Stimulated activated naive CD8-positive, alpha-beta T cell treated with anti-CD3 and anti-CD28 coated beads, Interleukin-15, Interleukin-2, amounts not matched to agents 100 ng/mL and 50 ng/mL, for 24 hours (primary cell): Measurements from ENCODE around the gene SH3YL1.

Experiments
- H3K27ac Mint-ChIP-seq: one replicate; pipeline ENCODE4 v1.8.0; 2021; ENCODE audit warnings: mild to moderate bottlenecking, mixed read lengths
- H3K27me3 Mint-ChIP-seq: one replicate; pipeline ENCODE4 v1.8.0; 2021; ENCODE audit warnings: mixed read lengths
- H3K36me3 Mint-ChIP-seq: one replicate; pipeline ENCODE4 v1.8.0; 2021; ENCODE audit warnings: low read depth, mixed read lengths
- H3K4me1 Mint-ChIP-seq: one replicate; pipeline ENCODE4 v1.8.0; 2021; ENCODE audit warnings: low read depth, mixed read lengths
- H3K4me3 Mint-ChIP-seq: one replicate; pipeline ENCODE4 v1.8.0; 2021; ENCODE audit warnings: mild to moderate bottlenecking, mixed read lengths
- H3K9me3 Mint-ChIP-seq: one replicate; pipeline ENCODE4 v1.8.0; 2021; ENCODE audit warnings: mixed read lengths

The SH3YL1 gene

GRCh38 chr2:228518-229278, 35.1 kb downstream of the SH3YL1 start:
- Mint-ChIP-seq H3K36me3 (peaks cover 48% of the 10 kb centered on the region), H3K27ac (no peak overlapping the region), H3K4me1 (peaks cover 8% of the 10 kb centered on the region), H3K27me3 (no peaks in the 10 kb centered on the region), H3K9me3 (no peaks in the 10 kb centered on the region), H3K4me3 (no peak overlapping the region)

DNA sequence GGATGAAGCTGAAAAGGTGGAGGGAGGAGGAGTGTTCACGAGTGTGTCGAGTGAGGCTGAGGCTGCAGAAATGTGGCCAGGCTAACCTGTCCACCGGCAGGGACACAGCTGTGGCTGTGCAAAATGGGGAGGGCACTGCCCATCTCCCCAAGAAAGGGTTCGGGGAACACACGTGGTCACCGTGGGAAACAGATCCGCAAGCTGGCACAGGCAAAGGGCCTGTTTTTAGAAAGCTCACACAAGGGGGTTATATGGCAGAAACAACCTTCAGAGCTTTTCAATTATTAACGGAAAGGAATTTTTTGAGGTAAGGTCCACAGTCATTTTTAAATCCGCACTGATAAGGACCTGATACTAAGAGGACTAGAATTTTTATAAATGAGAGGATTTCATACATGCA, 35.7 kb downstream of the SH3YL1 start:
- Mint-ChIP-seq H3K9me3 (no peaks in the 10 kb centered on the region), H3K4me1 (peaks cover 8% of the 10 kb centered on the region), H3K27me3 (no peaks in the 10 kb centered on the region), H3K27ac (no peak overlapping the region), H3K36me3 (peaks cover 45% of the 10 kb centered on the region), H3K4me3 (no peak overlapping the region)

GRCh38 chr2:223971-224760, 39.7 kb downstream of the SH3YL1 start:
- Mint-ChIP-seq H3K27ac (no peak overlapping the region), H3K4me1 (peaks cover 8% of the 10 kb centered on the region), H3K9me3 (no peaks in the 10 kb centered on the region), H3K4me3 (no peak overlapping the region), H3K27me3 (no peaks in the 10 kb centered on the region), H3K36me3 (peaks cover 38% of the 10 kb centered on the region)

DNA sequence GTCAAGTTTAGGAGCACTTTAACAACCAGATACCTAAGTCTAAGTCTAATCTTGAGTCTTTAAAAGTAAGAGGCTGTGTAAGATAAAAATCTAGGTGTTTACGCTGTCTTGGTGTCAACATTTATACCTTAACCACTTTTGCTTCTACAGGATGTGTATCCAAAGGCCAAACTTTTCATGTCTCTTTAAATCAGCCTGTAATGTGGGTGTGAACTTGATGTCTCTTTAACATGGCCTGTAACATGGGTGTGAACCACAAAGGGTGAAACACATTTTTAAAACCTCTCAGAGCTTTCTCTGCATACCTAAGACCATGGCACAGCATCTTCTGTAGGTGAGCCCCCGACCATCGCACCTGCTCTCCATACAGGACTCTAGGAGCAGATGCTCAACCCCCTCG, 40.4 kb downstream of the SH3YL1 start:
- H3K27ac Mint-ChIP-seq, result no peak overlapping the region
- peaks cover 32% of the 10 kb centered on the region for H3K36me3 Mint-ChIP-seq
- no peaks in the 10 kb centered on the region for H3K9me3 Mint-ChIP-seq
- peaks cover 8% of the 10 kb centered on the region for H3K4me1 Mint-ChIP-seq
- H3K4me3 Mint-ChIP-seq, result no peak overlapping the region
- no peaks in the 10 kb centered on the region for H3K27me3 Mint-ChIP-seq

DNA sequence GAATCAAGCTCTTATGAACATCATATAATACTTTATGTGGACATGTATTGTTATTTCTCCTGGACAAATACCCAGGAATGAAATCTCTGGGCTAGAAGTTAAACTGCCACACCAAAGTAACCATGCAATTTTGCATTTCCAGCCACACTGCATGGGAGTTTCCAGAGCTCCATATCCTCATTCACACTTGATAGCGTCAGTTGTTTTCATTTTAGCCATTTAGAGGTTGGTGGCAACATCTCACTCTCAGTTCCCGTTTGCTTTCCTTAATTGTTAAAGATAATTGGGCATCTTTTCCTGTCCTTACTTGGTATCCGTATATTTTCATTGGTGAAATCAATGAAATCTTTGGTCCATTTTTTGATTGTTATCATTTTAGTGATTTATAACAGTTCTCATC, 47.8 kb downstream of the SH3YL1 start:
- Mint-ChIP-seq H3K36me3 (peaks cover 8% of the 10 kb centered on the region), H3K9me3 (no peaks in the 10 kb centered on the region), H3K27ac (no peak overlapping the region), H3K27me3 (peaks cover 9% of the 10 kb centered on the region), H3K4me1 (no peaks in the 10 kb centered on the region), H3K4me3 (no peak overlapping the region)

DNA sequence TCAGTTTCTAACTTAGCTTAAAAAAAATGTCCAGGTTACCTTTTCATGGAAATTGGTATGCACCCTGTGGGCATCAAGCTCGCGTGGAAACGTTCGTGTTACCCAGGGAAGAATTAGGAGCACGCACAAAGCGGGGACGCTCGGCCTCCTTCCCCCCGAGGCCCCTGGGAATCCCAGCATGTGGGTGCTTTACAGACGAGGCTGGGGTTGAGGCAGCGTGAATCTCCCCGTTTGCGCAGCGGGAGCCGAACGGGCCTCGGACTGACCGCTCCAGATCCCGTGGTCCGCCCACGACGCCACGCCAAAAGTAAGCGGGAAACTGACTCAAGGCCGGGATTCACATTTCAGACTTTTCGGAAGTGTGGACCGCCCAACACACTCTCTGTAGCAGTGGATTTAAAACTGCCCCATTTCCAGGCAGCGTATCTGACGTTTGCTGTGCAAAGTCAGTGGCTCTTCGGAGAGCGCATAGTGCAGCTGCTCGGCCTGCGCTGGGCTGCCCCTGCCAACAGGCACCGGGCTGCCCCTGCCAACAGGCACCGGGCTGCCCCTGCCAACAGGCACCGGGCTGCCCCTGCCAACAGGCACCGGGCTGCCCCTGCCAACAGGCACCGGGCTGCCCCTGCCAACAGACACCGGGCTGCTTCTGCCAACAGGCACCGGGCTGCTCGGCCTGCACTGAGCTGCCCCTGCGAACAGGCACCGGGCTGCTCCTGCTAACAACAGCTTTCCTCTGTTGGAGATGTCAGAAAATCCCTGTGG, 49.7 kb downstream of the SH3YL1 start:
- no peaks in the 10 kb centered on the region for H3K4me1 Mint-ChIP-seq
- peaks cover 8% of the 10 kb centered on the region for H3K36me3 Mint-ChIP-seq
- H3K27ac Mint-ChIP-seq, result no peak overlapping the region
- no peaks in the 10 kb centered on the region for H3K9me3 Mint-ChIP-seq
- H3K27me3 Mint-ChIP-seq, result peaks cover 9% of the 10 kb centered on the region
- no peak overlapping the region for H3K4me3 Mint-ChIP-seq

DNA sequence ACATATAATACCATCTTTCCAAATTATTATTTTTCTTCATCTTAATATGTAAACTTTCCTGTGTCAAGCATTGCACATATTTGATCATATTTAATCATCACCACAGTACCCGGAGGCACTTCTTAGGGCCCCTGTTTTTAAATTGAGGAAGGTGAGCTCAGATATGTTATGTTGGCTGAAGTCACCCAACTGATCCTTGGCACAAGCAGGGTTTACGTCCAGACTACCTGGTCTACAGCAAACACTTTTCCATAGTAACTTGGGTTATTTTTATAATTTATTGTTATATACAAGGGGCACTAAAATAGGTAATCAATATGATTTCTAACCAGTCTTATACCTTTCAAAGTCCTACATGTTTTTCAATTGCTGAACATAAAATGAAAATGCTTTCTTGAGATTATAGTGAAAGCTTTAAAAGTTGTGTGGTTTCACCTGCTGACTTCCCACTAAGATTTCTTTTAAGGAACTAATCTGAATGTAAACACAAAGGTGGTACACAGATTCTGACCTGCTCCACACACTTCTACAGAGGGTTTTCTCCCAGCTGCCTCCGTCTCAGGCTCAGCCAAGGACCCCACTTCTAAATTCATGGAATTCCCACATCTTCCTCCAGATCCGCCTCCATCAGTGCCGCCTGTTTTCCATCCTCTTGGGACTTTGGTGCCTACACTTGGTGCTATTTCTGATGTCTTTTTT, 52.2 kb downstream of the SH3YL1 start:
- Mint-ChIP-seq H3K36me3 (no peaks in the 10 kb centered on the region), H3K27me3 (peaks cover 9% of the 10 kb centered on the region), H3K4me1 (no peaks in the 10 kb centered on the region), H3K27ac (no peak overlapping the region), H3K9me3 (no peaks in the 10 kb centered on the region), H3K4me3 (no peak overlapping the region)

DNA sequence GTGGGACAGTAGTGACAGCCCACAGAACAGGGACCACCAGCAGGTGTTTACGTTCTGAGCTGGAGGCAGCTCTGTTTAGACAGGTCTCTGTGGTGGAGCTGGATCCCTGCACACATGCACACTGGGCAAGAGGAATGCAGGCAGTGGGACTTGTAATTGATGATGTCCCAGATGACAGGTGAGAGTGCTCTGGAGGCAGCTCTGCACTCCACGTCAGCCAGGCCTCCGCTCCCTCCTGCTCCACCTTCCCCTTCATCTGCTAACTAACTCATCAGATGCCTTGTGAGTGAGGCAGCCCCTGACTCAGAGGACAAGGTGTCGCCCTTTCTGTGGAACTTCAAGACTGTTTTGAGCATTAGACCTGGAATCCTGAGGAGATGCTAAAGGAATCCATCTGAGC, 53.2 kb downstream of the SH3YL1 start:
- Mint-ChIP-seq H3K36me3 (no peaks in the 10 kb centered on the region), H3K4me1 (no peaks in the 10 kb centered on the region), H3K27ac (no peak overlapping the region), H3K4me3 (no peak overlapping the region), H3K9me3 (no peaks in the 10 kb centered on the region), H3K27me3 (peaks cover 9% of the 10 kb centered on the region)

- Mint-ChIP-seq H3K27me3 (peaks cover 4% of the 10 kb centered on the region), H3K4me1 (no peaks in the 10 kb centered on the region)
Measured at GRCh38 chr2:209470-209869, 54.4 kb downstream of the SH3YL1 start.

GRCh38 chr2:208335-208734, 55.5 kb downstream of the SH3YL1 start:
- Mint-ChIP-seq H3K4me1 (no peaks in the 10 kb centered on the region), H3K4me3 (no peak overlapping the region), H3K36me3 (no peaks in the 10 kb centered on the region), H3K27me3 (peaks cover 4% of the 10 kb centered on the region), H3K9me3 (peaks cover 7% of the 10 kb centered on the region), H3K27ac (no peak overlapping the region)

More at GRCh38 chr2:209470-209869, 54.4 kb downstream of the SH3YL1 start:
- Mint-ChIP-seq H3K4me3 (no peak overlapping the region), H3K9me3 (peaks cover 3% of the 10 kb centered on the region), H3K27ac (no peak overlapping the region), H3K36me3 (no peaks in the 10 kb centered on the region)

GRCh38 chr2:203984-204383, 59.8 kb downstream of the SH3YL1 start:
- H3K27me3 Mint-ChIP-seq, result no peaks in the 10 kb centered on the region
- H3K27ac Mint-ChIP-seq, result no peak overlapping the region
- H3K36me3 Mint-ChIP-seq, result no peaks in the 10 kb centered on the region
- H3K4me1 Mint-ChIP-seq, result peaks cover 6% of the 10 kb centered on the region
- H3K4me3 Mint-ChIP-seq, result no peak overlapping the region
- H3K9me3 Mint-ChIP-seq, result peaks cover 7% of the 10 kb centered on the region

- no peaks in the 10 kb centered on the region for H3K27me3 Mint-ChIP-seq
- H3K27ac Mint-ChIP-seq, result no peak overlapping the region
- H3K36me3 Mint-ChIP-seq, result no peaks in the 10 kb centered on the region
- H3K4me1 Mint-ChIP-seq, result peaks cover 6% of the 10 kb centered on the region
- peaks cover 7% of the 10 kb centered on the region for H3K9me3 Mint-ChIP-seq
- H3K4me3 Mint-ChIP-seq, result no peak overlapping the region
Measured at GRCh38 chr2:203401-203800, 60.4 kb downstream of the SH3YL1 start.

DNA sequence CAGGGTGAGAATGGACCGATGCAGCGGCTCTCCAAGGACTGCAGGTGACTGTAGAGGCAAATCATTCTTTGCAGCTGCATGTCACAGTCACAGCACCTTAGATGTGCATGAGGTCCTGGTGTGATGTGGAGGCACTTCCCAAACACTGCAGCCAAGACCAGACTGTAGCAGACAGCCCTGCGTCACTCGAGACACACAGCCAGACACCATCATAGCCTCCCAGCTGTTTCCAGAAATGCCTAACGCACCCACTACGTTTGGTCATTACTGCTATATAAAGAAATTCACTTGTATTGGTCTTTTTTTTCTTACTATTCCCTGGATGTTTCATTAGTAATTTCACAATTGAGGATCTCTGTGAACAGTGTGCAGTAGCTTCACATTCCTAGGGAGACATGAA, 60.9 kb downstream of the SH3YL1 start:
- no peaks in the 10 kb centered on the region for H3K36me3 Mint-ChIP-seq
- H3K9me3 Mint-ChIP-seq, result peaks cover 7% of the 10 kb centered on the region
- H3K27me3 Mint-ChIP-seq, result no peaks in the 10 kb centered on the region
- no peak overlapping the region for H3K27ac Mint-ChIP-seq
- no peak overlapping the region for H3K4me3 Mint-ChIP-seq
- H3K4me1 Mint-ChIP-seq, result peaks cover 6% of the 10 kb centered on the region

DNA sequence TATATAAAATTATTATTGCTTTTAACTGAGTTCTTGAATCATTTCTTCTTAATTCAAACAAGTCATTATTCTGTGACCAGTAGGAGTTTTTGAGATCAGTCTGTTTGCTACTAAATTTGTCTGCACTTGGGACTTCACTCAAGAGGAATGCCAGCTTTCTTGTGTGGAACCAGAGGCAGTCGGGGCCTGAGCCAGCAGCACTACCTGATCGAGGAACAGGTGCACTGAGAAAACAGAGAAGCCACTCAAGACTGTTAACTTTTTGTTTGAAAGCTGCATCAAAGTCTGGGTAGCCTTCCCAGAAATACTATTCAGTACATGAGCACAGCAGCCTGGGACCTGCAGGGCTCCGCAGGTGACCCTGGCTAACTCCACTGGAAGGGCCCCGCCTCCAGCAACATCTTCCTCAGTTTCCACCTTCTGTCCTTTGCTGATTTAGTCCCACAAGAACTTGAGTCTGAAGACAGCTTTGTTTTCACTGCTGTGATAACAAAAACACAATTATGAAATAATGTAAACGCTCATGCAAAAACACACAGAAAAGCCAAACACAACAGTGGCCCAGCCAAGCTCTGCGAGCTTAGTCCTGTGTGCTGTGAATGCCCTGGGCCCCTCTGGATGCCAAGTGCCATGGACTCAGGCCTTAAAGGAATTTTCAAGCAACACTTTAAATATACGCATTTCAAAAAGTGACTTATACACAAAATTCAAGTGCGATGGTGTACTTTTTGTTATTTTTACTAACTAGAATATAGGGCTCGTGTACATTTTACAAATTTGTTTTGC, 62.0 kb downstream of the SH3YL1 start:
- no peak overlapping the region for H3K4me3 Mint-ChIP-seq
- H3K4me1 Mint-ChIP-seq, result peaks cover 6% of the 10 kb centered on the region
- H3K36me3 Mint-ChIP-seq, result no peaks in the 10 kb centered on the region
- no peak overlapping the region for H3K27ac Mint-ChIP-seq
- H3K27me3 Mint-ChIP-seq, result no peaks in the 10 kb centered on the region
- peaks cover 7% of the 10 kb centered on the region for H3K9me3 Mint-ChIP-seq
